ENCODE measurements around the gene SACS.

The SACS gene

GRCh38 chr13:23344931-23345595 lies 88.4 kb downstream of the SACS start:
- no peak for DNase-seq (ENCODE audit: extremely low read depth, low read depth)
- TF ChIP-seq CTCF (IDR thresholded peaks at IDR 0.05; ENCODE audit: low read depth, low read length) = no peak

- no peak for DNase-seq (ENCODE audit: extremely low read depth, low read depth)
- TF ChIP-seq CTCF (IDR thresholded peaks at IDR 0.05; ENCODE audit: low read depth, low read length) = no peak
Observed at GRCh38 chr13:23339225-23339624, 94.3 kb downstream of the SACS start.

DNA sequence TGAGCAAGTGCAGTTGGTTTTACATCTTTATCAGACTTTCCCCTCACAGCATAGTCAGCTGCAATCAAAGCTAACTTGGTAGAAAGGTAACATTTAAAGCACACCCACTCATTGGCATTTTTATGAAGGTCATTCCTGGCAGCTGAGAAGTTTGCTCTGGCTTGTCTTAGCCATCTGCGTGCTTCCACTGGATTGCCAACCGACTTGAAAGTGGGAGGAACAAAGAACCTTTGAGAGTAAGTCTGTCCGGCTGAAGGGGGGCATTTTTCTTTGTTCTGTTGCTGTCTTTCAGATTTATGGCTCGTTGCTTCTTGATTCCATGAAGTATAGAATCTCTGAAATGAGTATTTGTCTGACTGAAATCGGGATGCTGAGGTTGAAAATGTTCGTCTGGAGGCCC lies 103.1 kb downstream of the SACS start:
- no peak for TF ChIP-seq CTCF (IDR thresholded peaks at IDR 0.05; ENCODE audit: low read depth, low read length)
- no peak for DNase-seq (ENCODE audit: extremely low read depth, low read depth)

DNA sequence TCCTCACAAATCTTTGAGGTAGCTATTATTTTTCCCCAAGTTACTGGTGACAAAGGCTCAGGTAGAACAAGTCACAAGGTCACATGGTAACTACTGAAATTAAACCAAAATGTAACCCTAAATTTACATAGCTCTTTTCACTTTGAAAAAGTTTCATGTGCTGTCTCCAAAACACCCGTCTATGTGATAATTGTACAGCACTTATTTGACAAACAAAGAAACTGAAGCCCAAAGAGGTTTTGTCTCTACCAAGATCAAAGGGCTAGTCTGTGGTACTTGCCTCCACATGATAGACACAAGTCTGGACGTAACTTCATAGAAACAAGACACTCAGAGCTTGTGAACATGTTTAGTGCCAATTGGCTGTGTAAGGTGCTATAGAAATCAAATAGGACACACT lies 108.3 kb downstream of the SACS start:
- TF ChIP-seq CTCF (IDR thresholded peaks at IDR 0.05; ENCODE audit: low read depth, low read length) = no peak
- DNase-seq (ENCODE audit: extremely low read depth, low read depth) = no peak

DNA sequence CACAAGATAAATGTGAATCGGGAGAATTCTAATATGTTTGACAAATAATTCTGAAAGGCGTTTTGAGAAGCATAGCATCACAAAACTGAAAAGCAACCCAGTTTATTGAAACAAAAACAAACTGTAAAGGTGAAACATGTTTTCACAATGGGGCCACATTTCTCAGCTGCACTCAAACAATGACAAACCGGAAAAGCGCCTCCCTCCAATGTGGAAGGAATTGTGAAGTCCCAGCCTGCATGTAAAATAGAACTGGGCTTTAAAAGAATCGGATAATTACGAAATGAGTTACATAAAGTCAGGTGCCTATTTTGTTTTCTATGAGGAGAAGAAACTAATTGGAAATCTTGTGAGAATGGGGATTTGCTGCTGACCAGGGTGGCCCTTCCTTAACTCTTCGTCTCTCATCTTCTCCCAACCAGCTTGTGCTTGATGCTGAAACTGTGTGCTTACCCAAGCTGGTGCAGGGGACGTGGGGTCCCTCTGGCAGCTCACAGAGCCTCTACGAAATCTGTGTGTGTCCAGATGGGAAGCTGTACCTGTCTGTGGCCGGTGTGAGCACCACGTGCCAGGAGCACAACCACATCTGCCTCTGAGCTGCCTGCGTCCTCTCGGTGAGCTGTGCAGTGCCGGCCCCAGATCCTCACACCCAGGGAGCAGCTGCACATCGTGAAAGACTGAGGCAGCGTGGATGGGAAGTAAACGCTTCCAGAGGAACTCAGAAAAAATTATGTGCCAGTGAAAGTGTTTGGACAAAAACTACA lies 109.4 kb downstream of the SACS start:
- DNase-seq (ENCODE audit: extremely low read depth, low read depth) = no peak
- no peak for TF ChIP-seq CTCF (IDR thresholded peaks at IDR 0.05; ENCODE audit: low read depth, low read length)

DNA sequence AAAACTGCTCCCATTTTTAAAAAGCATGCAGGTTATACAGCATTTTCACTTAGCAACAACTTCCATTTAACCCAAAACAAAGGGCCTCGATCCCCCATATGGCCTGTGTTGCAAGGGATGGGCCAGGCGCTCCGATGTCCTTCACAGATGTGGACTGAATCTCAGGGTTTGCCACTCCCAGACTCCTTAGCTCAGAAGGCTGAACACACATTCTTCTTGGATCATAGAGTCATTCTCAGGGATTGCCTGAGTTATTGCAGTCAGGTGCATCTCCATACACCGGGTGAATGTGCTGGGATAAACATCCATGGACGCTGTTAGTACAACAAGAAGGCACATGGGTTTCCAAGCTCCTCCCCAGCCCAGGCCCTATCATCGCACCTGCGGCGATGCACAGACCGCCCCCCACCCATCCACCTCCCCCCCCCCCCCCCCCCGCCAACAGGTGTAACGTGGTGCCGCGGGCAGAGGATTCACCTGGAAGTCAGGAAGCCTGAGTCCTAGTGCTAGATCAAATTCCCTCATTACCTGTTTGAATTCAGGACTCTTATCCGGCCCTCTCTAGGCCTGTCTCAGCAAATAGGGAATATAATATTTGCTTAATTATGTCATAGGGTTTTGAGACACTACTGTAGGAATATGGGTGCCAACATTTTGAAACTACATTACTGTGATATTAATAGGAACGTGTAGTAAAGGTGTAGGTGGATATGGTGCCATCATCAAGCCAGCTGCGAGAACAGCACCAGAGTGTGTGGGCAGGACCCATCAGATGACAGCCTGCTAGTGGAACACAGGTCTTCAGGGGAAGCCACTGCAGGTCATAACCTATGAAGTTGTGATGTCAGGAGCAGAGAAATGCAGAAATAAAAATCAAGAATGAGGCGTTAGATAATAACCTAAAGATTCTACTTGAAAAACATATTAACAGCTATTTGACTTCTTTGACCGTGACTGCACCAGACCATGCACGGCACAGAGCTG lies 110.9 kb downstream of the SACS start:
- DNase-seq (ENCODE audit: extremely low read depth, low read depth) = no peak
- TF ChIP-seq CTCF (IDR thresholded peaks at IDR 0.05; ENCODE audit: low read depth, low read length) = no peak

Data from AG09319 (cell line).